Stimulated activated CD4-positive, alpha-beta T cell treated with anti-CD3 and anti-CD28 coated beads, Interleukin-4, amount 100 ng/mL, for 4 hours (primary cell): ENCODE results near the gene FAAP100.
"Not testable (repeated sequence)": the region's sequence is repeated elsewhere in the genome, so short reads cannot be mapped to it uniquely, and the experiment has no call there.

Experiments
- DNase-seq, 2 experiments: peaks; one replicate each; pipeline ENCODE4 v3.0.0-alpha.2; 2020

The FAAP100 gene

DNA sequence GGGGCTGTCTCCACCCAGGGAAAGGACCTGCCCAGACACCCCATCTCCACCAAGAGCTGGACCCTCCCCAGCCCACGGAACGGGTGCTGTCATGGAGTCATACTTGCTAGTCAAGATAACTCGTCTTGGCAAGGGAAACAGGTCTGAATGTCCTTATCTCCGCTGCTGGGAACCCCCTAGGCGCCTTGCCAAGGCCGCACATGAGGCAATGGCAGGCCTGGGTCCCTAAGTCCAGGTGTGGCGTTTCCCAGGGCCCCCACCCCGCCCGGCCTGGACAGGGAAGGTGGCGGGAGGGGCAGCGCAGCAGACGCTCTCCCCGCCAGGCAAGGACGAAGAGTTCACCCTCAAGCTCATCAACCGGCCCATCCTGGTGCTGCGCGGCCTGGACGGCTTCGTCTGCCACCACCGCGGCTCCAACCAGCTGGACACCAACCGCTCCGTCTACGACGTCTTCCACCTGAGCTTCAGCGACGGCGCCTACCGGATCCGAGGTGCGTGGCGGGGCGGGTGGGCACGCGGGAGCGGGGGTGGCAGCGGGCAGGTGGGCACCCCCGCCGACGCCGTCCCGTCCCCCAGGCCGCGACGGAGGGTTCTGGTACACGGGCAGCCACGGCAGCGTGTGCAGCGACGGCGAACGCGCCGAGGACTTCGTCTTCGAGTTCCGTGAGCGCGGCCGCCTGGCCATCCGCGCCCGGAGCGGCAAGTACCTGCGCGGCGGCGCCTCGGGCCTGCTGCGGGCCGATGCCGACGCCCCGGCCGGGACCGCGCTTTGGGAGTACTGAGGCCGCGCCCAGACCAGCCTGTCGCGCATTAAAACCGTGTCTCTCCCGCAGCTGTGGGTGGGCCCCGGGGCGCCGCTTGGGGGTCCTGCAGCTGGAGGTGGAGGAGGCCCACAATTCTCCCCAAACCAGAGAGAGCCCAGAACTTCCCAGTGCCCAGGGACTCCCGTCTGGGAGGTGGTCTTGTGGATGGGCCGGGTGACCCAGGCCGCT, 15.6 kb downstream of the FAAP100 start:
- DNase-seq, result peak in 1 of 2 experiments; percentile 29

DNA sequence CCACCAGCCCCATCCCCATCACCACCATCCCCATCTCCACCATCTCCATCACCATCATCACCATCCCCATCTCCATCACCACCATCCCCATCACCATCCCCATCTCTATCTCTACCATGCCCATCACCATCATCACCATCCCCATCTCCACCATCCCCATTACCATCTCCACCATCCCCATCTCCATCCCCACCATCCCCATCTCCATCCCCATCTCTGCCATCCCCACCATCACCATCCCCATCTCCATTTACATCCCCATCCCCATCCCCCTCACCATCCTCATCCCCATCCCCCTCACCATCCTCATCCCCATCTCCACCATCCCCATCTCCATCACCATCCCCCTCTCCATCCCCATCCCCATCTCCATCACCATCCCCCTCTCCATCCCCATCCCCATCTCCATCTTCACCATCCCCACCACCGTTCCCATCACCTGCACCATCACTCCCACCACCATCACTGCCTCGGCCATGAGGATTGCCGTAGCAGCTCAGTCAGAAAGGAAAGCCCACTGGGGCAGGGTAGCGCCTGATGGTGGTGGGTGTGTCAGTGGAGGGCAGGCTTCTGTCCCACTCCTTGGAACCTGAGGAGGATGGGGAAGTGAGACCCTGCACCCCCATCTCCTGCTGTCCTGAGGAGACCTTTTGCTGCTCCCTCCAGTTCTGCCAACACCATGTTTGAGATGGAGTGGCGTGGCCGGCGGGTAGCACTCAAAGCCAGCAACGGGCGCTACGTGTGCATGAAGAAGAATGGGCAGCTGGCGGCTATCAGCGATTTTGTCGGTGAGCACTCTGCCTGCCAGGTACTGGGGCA, 16.5 kb downstream of the FAAP100 start:
- DNase-seq, result no peak

DNA sequence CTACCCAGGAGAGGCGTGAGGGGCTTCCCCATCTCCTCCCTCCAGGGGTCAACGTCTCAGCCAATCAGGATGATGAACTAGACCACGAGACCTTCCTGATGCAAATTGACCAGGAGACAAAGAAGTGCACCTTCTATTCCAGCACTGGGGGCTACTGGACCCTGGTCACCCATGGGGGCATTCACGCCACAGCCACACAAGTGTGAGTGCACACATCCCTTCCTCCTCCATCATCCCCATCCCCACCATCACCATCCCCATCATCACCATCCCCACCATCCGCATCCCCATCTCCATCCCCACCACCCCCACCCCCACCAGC, 17.2 kb downstream of the FAAP100 start:
- no peak for DNase-seq

DNA sequence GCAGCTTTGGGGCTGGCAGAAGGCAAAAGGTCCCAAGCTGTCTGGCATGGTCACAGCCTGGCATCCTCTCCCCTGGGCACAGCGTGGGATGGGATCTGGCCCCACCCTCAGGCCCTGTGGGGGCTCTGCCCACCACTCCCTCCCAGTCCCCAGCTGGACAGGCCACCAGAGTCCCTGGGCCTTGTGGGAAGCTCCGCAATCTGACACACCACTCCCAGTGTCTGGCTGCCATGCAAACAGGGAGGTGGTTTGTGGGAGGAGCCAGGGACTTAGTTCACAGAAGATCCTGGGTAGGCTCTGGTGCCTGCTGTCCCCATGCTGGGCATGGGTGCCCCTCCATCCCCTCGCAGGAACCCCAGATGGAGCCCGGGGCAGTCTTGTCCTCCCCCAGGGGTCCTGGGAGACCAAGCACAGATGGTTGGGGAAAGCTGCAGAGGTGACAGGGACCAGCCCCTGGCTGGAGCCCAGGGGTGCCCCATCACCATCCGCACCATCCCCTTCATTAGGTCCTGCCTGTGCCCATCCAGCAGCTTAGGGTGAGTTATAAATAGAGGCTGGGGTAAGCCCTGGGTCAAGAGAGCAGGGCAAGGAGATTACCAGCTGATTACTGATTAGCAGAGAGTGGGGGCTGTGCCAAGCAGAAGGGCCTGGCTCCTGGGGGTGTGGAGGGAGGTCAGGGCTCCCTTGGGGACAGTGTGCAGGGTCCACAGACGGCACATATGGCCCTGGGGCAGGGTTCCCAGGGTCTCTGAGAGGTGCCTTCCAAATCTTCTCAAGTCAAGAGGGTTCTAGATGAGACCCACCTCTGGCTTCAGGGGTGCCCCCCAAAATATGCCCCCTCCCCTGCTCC, 17.8 kb downstream of the FAAP100 start:
- no peak for DNase-seq

DNA sequence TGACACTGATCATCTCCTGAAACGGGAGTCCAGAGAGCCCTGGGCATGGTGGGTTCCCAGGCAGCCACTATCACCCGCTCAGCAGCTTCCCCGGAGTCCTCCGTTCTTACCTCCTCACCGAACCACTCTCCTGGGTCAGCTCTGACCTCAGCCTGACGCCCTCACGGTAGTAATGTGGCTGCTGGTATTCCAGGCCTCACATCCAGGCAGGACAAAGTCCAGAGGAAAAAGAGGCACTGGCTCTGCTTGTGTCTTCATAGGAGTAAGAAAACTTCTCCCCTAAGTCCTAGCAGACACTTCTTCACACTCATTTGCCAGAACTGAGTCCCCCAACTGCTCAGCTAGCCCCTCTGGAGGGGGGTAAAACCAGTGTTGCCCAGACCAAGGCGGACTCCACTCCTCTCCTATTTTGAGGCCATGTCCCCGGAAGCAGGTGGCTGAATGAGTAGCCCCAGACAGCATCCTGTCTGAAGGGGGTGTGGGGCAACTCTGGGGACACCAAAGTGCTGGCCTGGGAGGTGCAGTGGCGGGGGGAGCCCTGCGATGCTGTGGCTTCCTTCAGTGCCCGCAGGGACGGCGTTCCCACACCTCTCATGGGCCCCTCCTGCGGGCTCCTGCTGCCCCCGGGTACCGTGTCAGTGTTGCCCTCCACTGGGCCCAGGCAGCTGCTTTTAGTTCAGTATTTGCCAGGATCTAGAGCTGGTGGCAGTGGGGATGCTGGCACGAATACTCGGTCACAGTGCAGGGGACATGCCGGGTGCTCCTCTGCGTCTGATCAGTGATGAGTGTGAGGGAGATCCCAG, 18.6 kb downstream of the FAAP100 start:
- DNase-seq, result no peak

DNA sequence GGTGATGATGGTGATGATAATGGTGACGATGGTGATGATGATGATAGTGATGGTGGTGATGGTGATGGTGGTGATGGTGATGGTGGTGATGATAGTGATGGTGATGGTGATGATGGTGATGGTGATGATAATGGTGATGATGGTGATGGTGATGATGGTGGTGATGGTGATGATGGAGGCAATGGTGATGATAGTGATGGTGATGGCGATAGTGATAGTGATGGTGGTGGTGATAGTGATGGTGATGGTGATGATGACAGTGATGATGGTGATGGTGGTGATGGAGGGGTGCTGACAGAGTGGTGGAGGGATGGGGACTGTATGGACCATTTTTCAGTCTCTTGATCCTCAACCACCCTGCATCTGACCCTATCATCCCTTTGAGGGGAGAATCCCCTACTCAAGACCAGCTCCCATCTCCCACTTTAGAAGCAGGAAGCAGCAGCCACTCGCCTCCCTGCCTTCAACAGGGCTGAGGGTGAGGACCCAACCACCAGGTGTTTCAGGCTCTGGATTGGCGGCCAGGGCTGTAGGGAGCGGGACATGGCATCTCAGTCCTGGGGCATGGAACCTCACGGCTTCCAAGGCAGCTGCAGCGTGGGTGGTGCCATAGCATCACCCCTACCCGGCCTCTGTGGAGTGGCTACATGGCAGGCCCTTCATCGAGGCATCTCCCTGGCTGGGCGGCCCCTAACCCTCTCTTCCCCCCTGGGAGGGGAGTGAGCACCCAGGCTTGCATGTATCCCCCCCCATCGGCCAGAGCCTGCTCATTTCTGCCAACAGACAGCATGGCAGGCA, 19.5 kb downstream of the FAAP100 start:
- DNase-seq, result no peak

DNA sequence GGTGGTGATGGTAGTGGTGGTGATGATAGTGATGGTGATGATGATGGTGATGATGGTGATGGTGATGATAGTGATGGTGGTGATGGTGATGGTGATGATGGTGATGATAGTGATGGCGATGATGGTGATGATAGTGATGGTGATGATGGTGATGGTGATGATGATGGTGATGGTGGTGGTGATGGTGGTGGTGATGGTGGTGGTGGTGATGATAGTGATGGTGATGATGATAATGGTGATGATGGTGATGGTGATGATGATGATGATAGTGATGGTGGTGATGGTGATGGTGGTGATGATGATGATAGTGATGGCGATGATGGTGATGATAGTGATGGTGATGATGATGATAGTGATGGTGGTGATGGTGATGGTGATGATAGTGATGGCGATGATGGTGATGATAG, 20.2 kb downstream of the FAAP100 start:
- DNase-seq, result not testable (repeated sequence)

DNA sequence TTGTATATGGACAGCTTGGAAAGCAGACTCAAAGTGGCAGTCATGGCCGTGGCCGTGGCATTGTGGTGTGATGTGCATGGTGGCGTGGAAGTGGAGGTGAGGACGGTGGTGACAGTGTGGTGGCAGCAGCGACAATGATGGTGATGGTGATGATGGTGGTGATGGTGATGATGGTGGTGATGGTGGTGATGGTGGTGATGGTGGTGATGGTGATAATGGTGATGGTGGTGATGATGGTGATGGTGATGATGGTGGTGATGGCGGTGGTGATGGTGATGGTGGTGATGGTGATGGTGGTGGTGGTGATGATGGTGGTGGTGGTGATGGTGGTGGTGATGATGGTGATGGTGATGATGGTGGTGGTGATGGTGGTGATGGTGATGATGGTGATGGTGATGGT, 21.1 kb downstream of the FAAP100 start:
- DNase-seq, result not testable (repeated sequence)

DNA sequence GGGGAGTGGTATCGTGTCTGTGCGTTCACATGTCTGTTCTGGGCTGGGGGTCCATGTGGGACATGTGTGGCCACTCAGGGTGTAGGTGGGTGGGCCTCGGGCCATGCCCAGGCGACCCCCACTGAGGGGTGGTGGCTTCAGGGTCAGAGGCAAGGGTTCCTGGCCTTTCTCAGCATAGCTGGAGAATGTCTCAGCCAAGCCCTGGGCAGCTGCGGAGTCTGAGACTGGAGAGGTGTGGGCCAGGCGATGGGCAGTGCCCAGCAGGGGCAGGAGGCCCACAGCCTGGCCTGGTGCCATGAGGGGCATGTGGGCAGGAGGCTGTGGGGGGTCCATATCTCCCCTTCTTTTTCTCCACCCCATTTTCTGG, 22.7 kb downstream of the FAAP100 start:
- no peak for DNase-seq

DNA sequence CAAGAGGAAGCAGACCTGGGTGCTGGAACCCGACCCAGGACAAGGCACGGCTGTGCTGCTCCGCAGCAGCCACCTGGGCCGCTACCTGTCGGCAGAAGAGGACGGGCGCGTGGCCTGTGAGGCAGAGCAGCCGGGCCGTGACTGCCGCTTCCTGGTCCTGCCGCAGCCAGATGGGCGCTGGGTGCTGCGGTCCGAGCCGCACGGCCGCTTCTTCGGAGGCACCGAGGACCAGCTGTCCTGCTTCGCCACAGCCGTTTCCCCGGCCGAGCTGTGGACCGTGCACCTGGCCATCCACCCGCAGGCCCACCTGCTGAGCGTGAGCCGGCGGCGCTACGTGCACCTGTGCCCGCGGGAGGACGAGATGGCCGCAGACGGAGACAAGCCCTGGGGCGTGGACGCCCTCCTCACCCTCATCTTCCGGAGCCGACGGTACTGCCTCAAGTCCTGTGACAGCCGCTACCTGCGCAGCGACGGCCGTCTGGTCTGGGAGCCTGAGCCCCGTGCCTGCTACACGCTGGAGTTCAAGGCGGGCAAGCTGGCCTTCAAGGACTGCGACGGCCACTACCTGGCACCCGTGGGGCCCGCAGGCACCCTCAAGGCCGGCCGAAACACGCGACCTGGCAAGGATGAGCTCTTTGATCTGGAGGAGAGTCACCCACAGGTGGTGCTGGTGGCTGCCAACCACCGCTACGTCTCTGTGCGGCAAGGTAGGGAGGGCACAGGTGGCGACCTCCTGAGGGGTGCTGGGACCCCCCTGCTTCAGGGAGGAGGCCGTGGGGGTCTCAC, 23.3 kb downstream of the FAAP100 start:
- no peak for DNase-seq

DNA sequence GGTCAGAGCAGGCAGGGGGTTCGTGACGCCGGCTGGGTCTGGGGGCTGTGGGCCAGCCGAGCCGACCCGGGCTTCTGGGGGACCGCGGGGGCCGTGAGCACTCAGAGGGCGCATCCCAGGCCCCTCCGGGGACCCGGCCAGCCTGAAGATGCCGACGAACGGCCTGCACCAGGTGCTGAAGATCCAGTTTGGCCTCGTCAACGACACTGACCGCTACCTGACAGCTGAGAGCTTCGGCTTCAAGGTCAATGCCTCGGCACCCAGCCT, 23.8 kb downstream of the FAAP100 start:
- no peak for DNase-seq

DNA sequence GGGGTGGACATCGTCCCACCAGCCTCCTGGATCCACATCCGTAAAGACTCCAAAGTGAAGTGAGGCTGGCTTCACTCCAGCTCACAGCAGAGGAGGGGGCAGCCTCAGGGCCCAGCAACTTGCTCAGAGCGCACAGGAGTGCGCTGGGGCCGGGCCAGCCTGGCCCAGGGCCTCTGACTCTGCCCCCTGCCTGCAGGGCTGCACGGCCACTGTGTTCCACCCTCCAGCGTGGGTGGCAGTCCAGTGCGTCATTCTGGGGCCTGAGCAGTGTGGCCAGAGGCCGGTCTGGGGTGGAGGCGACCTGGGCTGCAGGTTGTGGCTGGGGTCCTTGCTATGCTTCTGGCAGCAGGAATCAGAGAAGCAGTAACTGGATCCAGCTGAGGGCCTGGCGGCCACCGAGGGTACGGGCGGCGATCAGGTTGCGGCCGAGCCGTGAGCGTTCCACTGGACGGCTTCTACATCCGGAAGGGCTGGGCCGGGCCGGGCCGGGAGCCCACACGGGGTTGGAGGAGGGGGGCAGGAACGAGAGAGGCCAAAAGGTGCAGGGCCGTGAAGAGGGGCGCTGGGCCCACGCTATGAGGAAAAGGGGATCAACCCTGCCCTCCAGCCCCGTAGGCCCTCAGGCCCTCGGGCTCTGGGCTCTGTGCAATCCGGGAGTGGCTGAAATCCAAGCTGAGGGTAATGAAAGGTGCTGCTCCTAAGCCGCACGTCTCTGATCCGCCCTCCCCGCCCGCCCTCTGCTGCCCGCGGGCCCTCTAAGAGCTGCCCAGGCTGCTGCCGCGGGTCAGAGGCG, 24.4 kb downstream of the FAAP100 start, which contains the start of gene FSCN2:
TSS of gene FSCN2 (plus strand) at position 787 of the 793 bp plus-strand sequence. CDS start 155 bp downstream, outside the sequence.
- DNase-seq, result no peak

DNA sequence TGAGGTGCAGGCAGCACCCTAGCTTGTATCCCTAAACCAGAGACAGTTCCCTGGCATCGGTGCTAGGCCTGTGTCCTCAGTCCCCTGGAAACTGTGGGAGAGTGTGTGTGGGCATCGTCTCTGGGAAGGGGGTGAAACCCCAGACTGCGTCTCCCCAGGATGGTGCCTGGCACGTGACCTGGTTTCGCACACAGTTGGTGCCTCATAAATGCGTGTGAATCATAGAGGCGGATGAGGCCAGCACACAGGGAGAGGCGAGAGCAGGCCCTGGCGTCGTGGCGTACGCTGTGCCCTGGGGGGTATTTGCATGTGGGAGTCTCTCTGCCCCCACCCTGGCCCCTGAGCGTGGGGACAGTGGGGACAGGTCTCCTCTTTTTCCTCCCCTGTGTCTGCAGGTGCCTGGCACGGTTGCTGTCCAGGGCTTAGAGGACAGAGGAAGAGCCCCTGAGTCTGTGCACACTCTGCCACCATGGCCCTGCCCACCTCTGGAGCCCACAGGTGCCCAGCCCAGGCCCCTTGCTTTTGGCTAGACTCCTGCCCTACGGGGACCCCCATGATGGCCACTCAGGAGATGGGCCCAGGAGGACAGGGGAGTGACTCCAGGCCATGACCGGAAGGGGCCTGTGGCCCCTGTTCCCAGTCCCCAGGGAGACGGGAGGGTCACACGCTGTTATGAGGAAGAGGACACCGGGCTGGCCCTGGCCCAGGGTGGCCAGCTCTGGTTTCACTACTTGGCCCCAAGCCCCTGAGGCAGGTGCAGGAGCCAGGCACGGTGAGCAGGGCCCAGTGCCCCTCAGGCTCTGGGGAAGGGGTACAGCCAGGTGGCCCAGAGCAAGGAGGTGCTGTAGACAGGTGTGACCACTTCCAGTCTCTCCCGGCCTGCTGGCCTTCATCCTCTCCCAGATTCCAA, 25.2 kb downstream of the FAAP100 start:
- no peak for DNase-seq

DNA sequence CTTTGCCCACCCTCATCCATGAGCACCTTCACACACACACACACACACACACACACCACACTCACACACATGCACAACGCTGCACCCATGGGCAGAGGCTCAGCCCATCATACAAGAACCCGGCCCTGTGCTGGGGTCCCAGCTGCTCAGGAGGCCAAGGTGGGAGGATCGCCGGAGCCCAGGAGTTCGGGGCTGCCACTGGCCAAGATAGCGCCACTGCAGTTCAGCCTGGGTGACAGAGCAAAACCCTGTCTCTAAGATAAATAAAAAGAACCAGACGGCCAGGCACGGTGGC, 27.3 kb downstream of the FAAP100 start:
- no peak for DNase-seq

DNA sequence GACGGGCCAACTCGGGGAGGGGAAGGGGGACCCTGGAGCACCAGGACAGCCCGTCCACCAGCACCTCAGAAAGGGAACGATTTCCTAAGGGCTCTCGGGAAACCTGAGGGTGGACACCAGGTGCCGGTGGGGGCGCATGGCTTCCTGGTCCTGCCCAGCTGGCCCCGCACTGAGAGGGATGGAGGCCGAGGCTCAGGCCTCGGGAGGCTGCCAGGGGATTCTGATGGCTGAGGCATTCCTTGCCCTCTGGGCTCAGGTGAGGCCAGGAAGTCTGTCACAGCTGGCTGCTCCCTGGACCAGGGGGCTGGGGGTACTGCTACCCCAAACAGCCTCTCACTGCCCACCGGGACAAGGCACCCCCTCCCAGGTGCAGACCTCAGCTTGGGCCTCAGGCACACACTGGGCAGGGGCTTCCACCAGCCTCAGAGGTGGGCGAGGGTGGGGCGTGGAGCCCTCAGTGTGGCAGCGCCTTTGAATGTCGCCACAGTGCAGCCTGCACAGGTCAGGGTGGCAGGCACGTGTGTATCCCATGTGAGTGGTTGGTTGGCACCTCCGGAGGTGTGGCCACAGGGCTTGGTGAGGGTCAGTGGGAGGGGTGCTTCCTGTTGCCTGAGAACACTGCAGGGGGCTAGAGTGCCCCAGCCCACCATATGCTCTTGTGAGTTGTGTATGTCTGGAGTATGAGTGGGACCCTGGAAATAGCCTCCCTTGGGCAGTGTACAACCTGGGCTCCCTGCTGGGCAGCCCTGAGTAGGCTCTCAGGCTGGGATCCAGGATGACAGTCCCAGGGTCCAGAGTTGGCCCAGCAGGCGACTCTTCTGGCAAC, 27.9 kb downstream of the FAAP100 start:
- no peak for DNase-seq

DNA sequence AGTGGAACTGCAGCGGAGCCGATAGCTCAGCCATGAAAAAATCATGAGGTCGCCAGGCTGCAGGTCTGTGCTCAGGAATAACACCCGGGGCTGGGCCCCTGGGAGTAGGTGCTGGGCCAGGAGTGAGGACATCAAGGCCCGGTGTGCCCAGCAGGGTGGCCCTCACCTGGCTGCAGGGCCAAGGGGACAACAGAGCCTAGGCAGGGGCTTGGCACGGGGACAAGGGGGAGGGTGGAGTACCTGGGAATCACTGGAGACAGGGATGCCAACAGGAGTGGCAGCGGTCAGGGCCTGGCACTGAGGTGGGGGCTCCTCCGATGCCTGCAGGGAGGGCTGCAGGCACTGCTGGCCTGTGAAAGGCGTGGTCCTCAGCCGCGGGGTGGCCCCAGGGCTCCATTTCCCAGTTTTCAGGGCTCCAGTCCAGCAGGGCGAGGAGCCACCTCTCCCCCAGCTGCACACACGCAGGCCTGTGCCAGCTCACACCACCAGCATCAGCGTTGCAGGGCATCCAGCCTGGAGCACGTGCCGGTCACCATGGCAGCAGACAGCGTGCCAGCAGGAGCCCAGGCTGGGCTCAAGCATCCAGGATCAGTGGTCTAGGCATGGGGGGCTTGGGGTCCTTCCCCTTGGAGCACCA, 28.6 kb downstream of the FAAP100 start:
- DNase-seq, result no peak
